Peyer's patch (tissue), 4 donors: ENCODE measurements around the gene WAC.
"Not testable (repeated sequence)": the region's sequence is repeated elsewhere in the genome, so short reads cannot be mapped to it uniquely, and the experiment has no call there.

Experiments used
- CTCF ChIP-seq, 6 experiments: fragments of 450-650 bp in 4 of 6; fragments of 200-600 bp in 2 of 6; sonication (generic) in 1 of 6; IDR thresholded peaks; one replicate each; pipeline ENCODE4 v1.5.1; 2017 to 2019; ENCODE audit warnings: antibody characterized with exemption in 6 of 6, mild to moderate bottlenecking in 3 of 6, moderate library complexity in 1 of 6
- POLR2A ChIP-seq, 2 donors: fragments of 450-650 bp; IDR thresholded peaks; one replicate each; pipeline ENCODE4 v1.5.1; 2017; ENCODE audit warnings: antibody characterized with exemption in 2 of 2, mild to moderate bottlenecking in 2 of 2, moderate library complexity in 2 of 2

DNA sequence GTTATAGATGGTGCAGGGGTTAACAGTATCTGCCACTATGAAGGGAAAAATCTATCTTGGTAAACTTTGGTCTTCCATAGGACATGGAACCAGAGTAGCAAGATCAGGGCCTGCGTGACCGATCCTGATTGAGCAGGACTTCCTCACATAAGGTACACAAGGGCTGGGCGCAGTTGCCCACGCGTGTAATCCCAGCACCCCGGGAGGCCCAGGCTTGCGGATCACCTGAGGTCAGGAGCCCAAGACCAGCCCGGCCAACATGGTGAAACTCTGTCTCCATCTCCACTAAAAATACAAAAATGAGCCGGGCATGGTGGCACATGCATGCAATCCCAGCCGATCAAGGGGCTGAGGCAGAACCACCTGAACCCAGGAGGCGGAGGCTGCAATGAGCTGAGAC lies 11.0 kb upstream of the WAC start:
- not testable (repeated sequence) for TF ChIP-seq CTCF, POLR2A (IDR thresholded peaks at IDR 0.05)
